ENCODE data around the gene FAM227A.

GRCh38 chr22:38694049-38694448 lies 37.9 kb upstream of the FAM227A start:
- TF ChIP-seq CTCF (conservative IDR thresholded peaks at IDR 0.05) (no peak), ZFX (IDR thresholded peaks at IDR 0.05) (no peak)

All from C4-2B (cell line).